ENCODE results near the gene DNAI1. TPM values are rescaled to one million over a fixed set of nuclear protein-coding genes. Genes with fewer than 3 reads are reported as not detected.

The DNAI1 gene
- total RNA-seq, 1 experiment from 2014 or later = 2.2 TPM

GRCh38 chr9:34550016-34550680 lies 91.5 kb downstream of the DNAI1 start:
- Histone ChIP-seq H3K4me3 (ENCODE audit: low read depth in 2 of 2, low read length in 2 of 2) (no peak overlapping the region), H3K4me1 (ENCODE audit: control insufficient read depth, insufficient read depth, low read length) (no peaks in the 10 kb centered on the region), H3K36me3 (ENCODE audit: control insufficient read depth, insufficient read depth, low read length) (no peaks in the 10 kb centered on the region), H3K9me3 (ENCODE audit: control insufficient read depth, insufficient read depth, low read depth, low read length) (no peaks in the 10 kb centered on the region), H3K27ac (ENCODE audit: low read length) (no peak overlapping the region), H3K27me3 (ENCODE audit: control insufficient read depth, insufficient read depth, low read length) (no peaks in the 10 kb centered on the region)
- BruUV-seq (replicated peaks) = no TSS peak
- ChIA-PET CTCF (interaction anchor here (0.5 to 1.9 kb wide), 2 partner anchors 29 to 42 kb away, joined by 5 read pairs; no protein-coding TSS in a partner anchor), POLR2A (no interaction called here)
- DNase-seq (ENCODE audit: low read depth, low spot score) (no peak), ATAC-seq (no peak)
- TF ChIP-seq TCF7L2 (IDR thresholded peaks at IDR 0.05; ENCODE audit: low read depth, low read length) (no peak), SIN3A (IDR thresholded peaks at IDR 0.05; ENCODE audit: borderline replicate concordance, insufficient read depth, low read depth, low read length) (no peak), REST (IDR thresholded peaks at IDR 0.05; ENCODE audit: insufficient read depth in 1 of 2, low read depth in 2 of 2, low read length in 1 of 2) (no peak), CTCF (IDR thresholded peaks at IDR 0.05) (no peak), POLR2AphosphoS5 (IDR thresholded peaks at IDR 0.05; ENCODE audit: low read depth, low read length) (no peak)
- intact Hi-C loops (cut with micrococcal nuclease; ENCODE audit: unreplicated experiment) (no loop called here), in situ Hi-C loops (cut with HindIII; ENCODE audit: low pct_unique_long_range_greater_than_20kb, low sequenced_read_pairs) (no loop called here)

- intact Hi-C loops (cut with micrococcal nuclease; ENCODE audit: unreplicated experiment) (no loop called here), in situ Hi-C loops (cut with HindIII; ENCODE audit: low pct_unique_long_range_greater_than_20kb, low sequenced_read_pairs) (no loop called here)
- Histone ChIP-seq H3K4me3 (ENCODE audit: low read depth in 2 of 2, low read length in 2 of 2) (no peak overlapping the region), H3K9me3 (ENCODE audit: control insufficient read depth, insufficient read depth, low read depth, low read length) (no peaks in the 10 kb centered on the region), H3K4me1 (ENCODE audit: control insufficient read depth, insufficient read depth, low read length) (no peaks in the 10 kb centered on the region), H3K27ac (ENCODE audit: low read length) (no peak overlapping the region), H3K36me3 (ENCODE audit: control insufficient read depth, insufficient read depth, low read length) (no peaks in the 10 kb centered on the region), H3K27me3 (ENCODE audit: control insufficient read depth, insufficient read depth, low read length) (no peaks in the 10 kb centered on the region)
- POLR2A ChIA-PET = no interaction called here
- no TSS peak for BruUV-seq (replicated peaks)
- TF ChIP-seq REST (IDR thresholded peaks at IDR 0.05; ENCODE audit: insufficient read depth in 1 of 2, low read depth in 2 of 2, low read length in 1 of 2) (no peak), CTCF (IDR thresholded peaks at IDR 0.05) (no peak), TCF7L2 (IDR thresholded peaks at IDR 0.05; ENCODE audit: low read depth, low read length) (no peak), SIN3A (IDR thresholded peaks at IDR 0.05; ENCODE audit: borderline replicate concordance, insufficient read depth, low read depth, low read length) (no peak), POLR2AphosphoS5 (IDR thresholded peaks at IDR 0.05; ENCODE audit: low read depth, low read length) (no peak)
- DNase-seq (ENCODE audit: low read depth, low spot score) (no peak), ATAC-seq (no peak)
- CTCF ChIA-PET = interaction anchor here (0.5 kb wide), 1 partner anchor 28 kb away, joined by 5 read pairs; no protein-coding TSS in a partner anchor
These were observed 92.2 kb downstream of the DNAI1 start for GRCh38 chr9:34550681-34551270.
